Panc1 (cell line): Measurements from ENCODE around the gene MAPKAPK3. TPM values are rescaled to one million over a fixed set of nuclear protein-coding genes. Genes with fewer than 3 reads are reported as not detected.
A peak's percentile ranks its signal among the peaks of the same experiment; 100 is the strongest.

ENCODE experiments used
- ATAC-seq: fragments of 200-7000 bp; cut with Tn5 transposase; 2 replicates; pipeline ENCODE4 v1.9.1; 2020; ENCODE audit warnings: mild to moderate bottlenecking, moderate library complexity
- BruUV-seq: library from RNA; stranded (reverse); fragments of 400-500 nt; replicated peaks from 2 replicates; lab custom pipeline; 2021; lab: Mats Ljungman, UMichigan
- CTCF ChIA-PET: fragments of 300-600 bp; sonication (Branson Sonifier 250); formaldehyde crosslinking; loops from one replicate; lab custom pipeline; 2022; ENCODE audit warnings: antibody characterized with exemption; lab: Charles Lee
- POLR2A ChIA-PET: fragments of 300-600 bp; sonication (Branson Sonifier 250); formaldehyde crosslinking; loops from one replicate; lab custom pipeline; 2022; ENCODE audit warnings: antibody characterized with exemption; lab: Charles Lee
- DNase-seq: peaks from one replicate; pipeline ENCODE4 v3.0.0-alpha.2; 2010; ENCODE audit warnings: low read depth, low spot score
- H3K27ac ChIP-seq: 2 replicates; pipeline ENCODE4 v1.5.1; 2011; ENCODE audit warnings: mild to moderate bottlenecking, low read length, inconsistent platforms
- H3K27me3 ChIP-seq: fragments of 200-500 bp; sonication (Bioruptor generic); 2 replicates; pipeline ENCODE4 v1.6.0; 2014; ENCODE audit warnings: low read length, inconsistent platforms; ENCODE audit not compliant: control insufficient read depth, insufficient read depth
- H3K36me3 ChIP-seq: fragments of 200-500 bp; sonication (Bioruptor generic); 2 replicates; pipeline ENCODE4 v1.5.1; 2014; ENCODE audit warnings: inconsistent platforms, mild to moderate bottlenecking, low read length, moderate library complexity; ENCODE audit not compliant: control insufficient read depth, insufficient read depth
- H3K4me1 ChIP-seq: 2 replicates; pipeline ENCODE4 v1.5.1; 2011; ENCODE audit warnings: inconsistent platforms, mild to moderate bottlenecking, low read length, moderate library complexity; ENCODE audit not compliant: control insufficient read depth, insufficient read depth
- H3K4me3 ChIP-seq, 2 experiments: 2 replicates each; pipeline ENCODE4 v1.5.1; 2011 to 2012; ENCODE audit warnings: low read depth in 2 of 2, low read length in 2 of 2, mild to moderate bottlenecking in 2 of 2, inconsistent platforms in 1 of 2, moderate library complexity in 1 of 2
- H3K9me3 ChIP-seq: fragments of 200-500 bp; sonication (Bioruptor generic); 2 replicates; pipeline ENCODE4 v1.5.1; 2014; ENCODE audit warnings: low read depth, mild to moderate bottlenecking, inconsistent platforms, low read length, moderate library complexity; ENCODE audit not compliant: control insufficient read depth, insufficient read depth
- CTCF ChIP-seq: fragments of 450-650 bp; IDR thresholded peaks from 2 replicates; pipeline ENCODE4 v1.5.1; 2017; ENCODE audit warnings: mild to moderate bottlenecking
- POLR2AphosphoS5 ChIP-seq: IDR thresholded peaks from 2 replicates; pipeline ENCODE4 v1.6.1; 2012; ENCODE audit warnings: mild to moderate bottlenecking, low read depth, low read length, moderate library complexity
- REST ChIP-seq, 2 experiments: IDR thresholded peaks; 2 replicates each; pipeline ENCODE4 v1.6.1; 2011 to 2012; ENCODE audit warnings: low read depth in 2 of 2, control low read depth in 1 of 2, low read length in 1 of 2, mild to moderate bottlenecking in 1 of 2, moderate library complexity in 1 of 2; ENCODE audit not compliant: insufficient read depth in 1 of 2
- SIN3A ChIP-seq: IDR thresholded peaks from 2 replicates; pipeline ENCODE4 v1.6.1; 2012; ENCODE audit warnings: low read depth, mild to moderate bottlenecking, low read length, moderate library complexity, borderline replicate concordance; ENCODE audit not compliant: insufficient read depth
- TCF7L2 ChIP-seq: IDR thresholded peaks from 2 replicates; pipeline ENCODE4 v1.6.1; 2011; ENCODE audit warnings: mild to moderate bottlenecking, low read depth, low read length, inconsistent platforms
- in situ Hi-C: cut with HindIII; loops from 2 replicates; pipeline ENCODE4 v1.10.0; 2016; ENCODE audit warnings: low sequenced_read_pairs, low pct_unique_long_range_greater_than_20kb
- intact Hi-C: fragments of 100-400 bp; cut with micrococcal nuclease; formaldehyde crosslinking; loops from one replicate; pipeline ENCODE4 v1.10.0; 2022; ENCODE audit not compliant: unreplicated experiment
- total RNA-seq: library from RNA; stranded (reverse); gene quantifications from one replicate; pipeline ENCODE4 v1.2.1, GENCODE V29; 2021; ENCODE audit not compliant: unreplicated experiment

MAPKAPK3 gene
- total RNA-seq, 1 experiment from 2014 or later = 14.8 TPM

GRCh38 chr3:50600841-50601591 lies 15.9 kb upstream of the MAPKAPK3 start:
- Histone ChIP-seq H3K4me1 (peaks cover 11% of the 10 kb centered on the region), H3K27ac (no peak overlapping the region), H3K4me3 (no peak overlapping the region), H3K36me3 (no peaks in the 10 kb centered on the region), H3K9me3 (no peaks in the 10 kb centered on the region), H3K27me3 (no peaks in the 10 kb centered on the region)
- no peak for DNase-seq
- ChIA-PET CTCF (no interaction called here), POLR2A (no interaction called here)
- no peak for TF ChIP-seq TCF7L2
- TF ChIP-seq REST (IDR thresholded peaks at IDR 0.05; ENCODE audit: insufficient read depth in 1 of 2, low read depth in 2 of 2, low read length in 1 of 2) = no peak
- no peak for TF ChIP-seq SIN3A
- no peak for TF ChIP-seq CTCF
- no peak for TF ChIP-seq POLR2AphosphoS5
- in situ Hi-C loops (no loop called here), intact Hi-C loops (no loop called here)
- ATAC-seq = 0 out of 2 replicates have a peak, but pooled peaks have one; percentile 29
- BruUV-seq = no TSS peak

DNA sequence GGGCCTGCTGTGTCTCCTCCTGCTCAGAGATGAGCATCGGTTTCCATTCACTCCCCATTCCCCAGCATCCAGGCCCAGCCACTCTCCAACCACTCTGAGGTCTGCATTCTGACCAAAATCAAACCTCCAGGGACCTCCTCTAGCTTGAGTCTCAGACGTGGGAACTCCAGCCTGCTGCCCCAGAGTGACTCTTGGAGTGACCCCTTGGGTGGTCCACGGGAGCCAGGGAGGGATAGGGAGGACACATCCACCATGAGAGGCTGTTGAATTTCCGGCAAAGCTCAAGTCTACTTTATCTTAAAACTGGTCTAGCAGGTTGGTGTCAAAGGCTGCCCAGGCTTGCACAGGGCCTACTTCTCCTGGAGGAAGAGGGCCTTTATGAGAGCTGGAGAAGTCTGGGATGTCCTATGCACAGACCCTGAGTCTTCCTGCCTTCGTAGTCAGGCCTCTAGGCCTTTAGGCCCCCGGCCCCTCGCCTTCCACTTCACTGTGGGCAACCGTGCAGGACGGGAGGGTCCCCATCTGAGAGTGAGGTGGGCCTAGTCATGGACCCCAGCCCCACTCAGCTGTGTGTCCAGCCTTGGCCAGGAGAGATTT lies 14.3 kb upstream of the MAPKAPK3 start:
- H3K4me1 ChIP-seq = peaks cover 11% of the 10 kb centered on the region
- ATAC-seq = no peak
- H3K4me3 ChIP-seq = no peak overlapping the region
- in situ Hi-C loops (no loop called here), intact Hi-C loops (no loop called here)
- no peak for DNase-seq
- CTCF ChIA-PET = no interaction called here
- H3K36me3 ChIP-seq = no peaks in the 10 kb centered on the region
- no TSS peak for BruUV-seq
- no peak for TF ChIP-seq REST (IDR thresholded peaks at IDR 0.05; ENCODE audit: insufficient read depth in 1 of 2, low read depth in 2 of 2, low read length in 1 of 2)
- TF ChIP-seq TCF7L2 = no peak
- TF ChIP-seq CTCF = no peak
- no peak for TF ChIP-seq SIN3A
- no peak for TF ChIP-seq POLR2AphosphoS5
- no peaks in the 10 kb centered on the region for H3K9me3 ChIP-seq
- POLR2A ChIA-PET = no interaction called here
- H3K27me3 ChIP-seq = no peaks in the 10 kb centered on the region
- no peak overlapping the region for H3K27ac ChIP-seq
